Stimulated activated CD8-positive, alpha-beta memory T cell treated with anti-CD3 and anti-CD28 coated beads, Interleukin-15, amount 100 ng/mL, for 1 hour (primary cell): ENCODE results near the gene SH3BGR.

ENCODE experiments used
- DNase-seq: peaks from one replicate; pipeline ENCODE4 v3.0.0-alpha.2; 2020; ENCODE audit warnings: low read depth

The SH3BGR gene

GRCh38 chr21:39552856-39553255 is 101.1 kb downstream of the SH3BGR start:
- no peak for DNase-seq

GRCh38 chr21:39553331-39553730 is 101.6 kb downstream of the SH3BGR start:
- DNase-seq: no peak

DNA sequence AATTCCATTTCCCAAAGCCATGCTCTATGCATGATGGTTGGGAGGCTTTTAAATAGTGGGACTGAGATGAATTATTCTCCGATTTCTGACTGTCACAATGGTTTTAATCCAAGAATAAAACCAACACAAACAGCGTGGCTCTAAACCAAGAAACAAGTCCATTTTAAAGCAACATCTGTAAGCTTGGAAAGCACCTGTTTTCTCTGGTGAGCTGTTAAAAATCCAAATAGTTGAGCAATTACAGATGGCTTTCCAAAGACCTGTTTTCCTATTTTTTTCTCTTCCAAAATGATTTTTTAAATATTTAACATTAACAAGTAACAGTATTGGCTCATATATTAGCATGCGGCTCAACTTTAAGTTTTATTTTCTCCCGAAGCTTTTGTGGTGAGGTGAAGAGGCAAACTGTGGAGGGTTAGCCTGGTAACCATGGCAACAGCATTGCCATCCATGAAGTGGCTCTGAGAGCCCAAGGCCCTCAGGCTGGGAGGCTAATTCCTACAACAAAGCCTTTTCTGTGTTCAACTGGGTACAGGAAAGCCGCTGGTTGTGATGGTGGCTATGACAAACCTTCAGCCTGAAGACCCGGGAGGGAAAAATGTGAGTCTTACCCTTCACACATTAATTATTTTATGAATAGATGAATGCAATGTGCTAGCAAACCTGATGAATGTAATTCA is 104.3 kb downstream of the SH3BGR start:
- no peak for DNase-seq

DNA sequence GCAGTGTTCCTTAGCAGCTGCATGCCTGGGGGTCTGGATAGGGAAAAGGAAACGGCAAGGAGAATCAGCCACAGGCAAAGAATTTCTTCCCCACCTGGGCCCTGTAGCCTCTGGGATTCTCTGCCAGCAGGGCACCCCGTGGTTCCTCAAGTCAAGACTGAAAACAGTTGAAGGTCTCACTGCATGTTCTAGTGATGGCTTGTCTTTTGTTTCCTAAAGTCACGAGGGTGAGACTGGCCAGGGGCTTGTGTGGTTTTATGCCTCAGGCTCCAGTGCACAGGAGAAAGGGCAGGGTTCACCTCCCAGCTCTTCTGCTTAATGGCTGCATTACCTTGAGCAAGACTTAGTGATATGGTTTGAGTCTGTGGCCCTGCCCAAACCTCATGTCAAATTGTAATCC is 107.7 kb downstream of the SH3BGR start:
- no peak for DNase-seq

DNA sequence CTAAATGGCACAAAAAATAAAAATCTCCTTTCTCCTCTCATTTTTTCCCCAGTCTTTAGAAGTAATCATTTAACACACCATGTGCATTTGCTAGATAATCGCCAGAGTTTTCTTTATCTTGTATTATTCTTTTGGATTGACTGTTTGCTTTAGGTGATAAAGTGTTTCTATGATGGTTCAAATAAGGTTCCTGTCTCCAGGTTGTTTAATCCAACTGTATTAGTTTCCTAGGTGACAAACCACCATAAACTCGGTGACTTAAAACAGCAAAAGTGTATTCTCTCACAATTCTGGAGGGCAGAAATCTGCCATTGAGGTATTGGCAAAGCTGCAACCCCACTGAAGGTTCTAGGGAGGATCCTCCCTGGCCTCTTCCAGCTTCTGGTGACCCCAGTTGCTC is 109.4 kb downstream of the SH3BGR start:
- DNase-seq: no peak

DNA sequence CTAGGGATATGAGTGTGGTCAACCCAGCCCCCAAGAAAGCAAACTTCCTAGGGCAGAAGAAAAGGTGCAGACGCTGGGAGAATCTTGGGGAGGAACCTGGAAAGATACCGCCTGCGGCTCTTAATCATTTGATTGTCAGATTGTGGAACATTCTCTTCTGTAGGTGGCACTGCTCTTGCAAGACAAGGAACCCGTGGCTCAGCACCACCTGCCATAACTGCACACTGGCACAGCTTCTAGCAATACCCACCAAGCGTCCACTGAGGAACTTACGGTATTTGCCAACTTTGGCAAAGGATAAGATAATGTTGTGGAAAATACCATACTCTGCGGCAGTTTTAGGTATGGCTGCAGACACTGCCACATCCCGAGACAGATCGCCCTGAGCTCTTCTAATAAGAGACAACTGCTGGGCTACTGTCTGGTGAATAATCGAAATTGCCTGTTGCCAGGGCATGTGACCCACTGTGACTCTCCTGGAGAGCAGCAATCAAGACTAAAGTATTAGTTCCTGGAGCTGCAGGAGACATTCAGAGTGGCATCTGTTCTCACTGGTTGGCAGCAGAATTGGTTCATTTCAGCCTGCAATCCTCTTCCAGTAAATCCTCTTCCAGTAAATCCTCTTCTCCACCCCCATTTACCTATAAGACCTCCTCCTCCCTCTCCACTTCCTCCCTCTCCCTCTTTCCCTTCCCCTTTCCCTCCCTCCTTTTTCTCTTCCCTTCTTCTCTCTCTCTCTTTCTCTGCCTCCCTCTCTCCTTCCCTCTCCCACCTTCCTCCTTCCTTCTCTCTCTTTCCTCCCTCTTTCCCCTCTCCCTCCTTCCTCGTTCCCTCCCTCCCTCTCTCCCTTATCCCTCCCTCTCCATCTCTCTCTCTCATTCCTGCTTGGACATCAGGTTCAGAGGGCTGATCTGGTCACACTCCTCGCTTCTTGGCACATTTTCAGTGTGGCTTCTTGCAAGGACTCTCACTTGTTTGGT is 111.3 kb downstream of the SH3BGR start:
- no peak for DNase-seq

DNA sequence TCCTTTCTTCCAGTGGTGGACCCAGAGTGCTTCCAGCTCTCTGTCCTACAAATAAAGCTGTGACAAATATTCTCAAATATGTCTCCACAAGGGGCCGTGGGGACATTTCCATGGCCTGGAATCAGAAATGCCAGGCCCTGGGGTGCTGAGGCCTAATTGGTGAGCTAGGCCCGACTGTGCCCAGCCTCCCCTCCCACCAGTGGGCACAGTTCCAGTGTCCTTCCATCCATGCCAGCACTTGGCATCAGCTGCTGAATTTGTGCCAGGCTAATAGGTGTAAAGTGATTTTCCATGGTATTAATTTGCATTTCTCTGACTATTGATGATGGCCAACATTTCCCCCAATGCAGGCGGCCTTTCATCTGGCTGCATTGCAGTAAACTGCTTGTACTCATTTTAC is 112.4 kb downstream of the SH3BGR start:
- DNase-seq: no peak
